ENCODE results near the gene MCC.

DNA sequence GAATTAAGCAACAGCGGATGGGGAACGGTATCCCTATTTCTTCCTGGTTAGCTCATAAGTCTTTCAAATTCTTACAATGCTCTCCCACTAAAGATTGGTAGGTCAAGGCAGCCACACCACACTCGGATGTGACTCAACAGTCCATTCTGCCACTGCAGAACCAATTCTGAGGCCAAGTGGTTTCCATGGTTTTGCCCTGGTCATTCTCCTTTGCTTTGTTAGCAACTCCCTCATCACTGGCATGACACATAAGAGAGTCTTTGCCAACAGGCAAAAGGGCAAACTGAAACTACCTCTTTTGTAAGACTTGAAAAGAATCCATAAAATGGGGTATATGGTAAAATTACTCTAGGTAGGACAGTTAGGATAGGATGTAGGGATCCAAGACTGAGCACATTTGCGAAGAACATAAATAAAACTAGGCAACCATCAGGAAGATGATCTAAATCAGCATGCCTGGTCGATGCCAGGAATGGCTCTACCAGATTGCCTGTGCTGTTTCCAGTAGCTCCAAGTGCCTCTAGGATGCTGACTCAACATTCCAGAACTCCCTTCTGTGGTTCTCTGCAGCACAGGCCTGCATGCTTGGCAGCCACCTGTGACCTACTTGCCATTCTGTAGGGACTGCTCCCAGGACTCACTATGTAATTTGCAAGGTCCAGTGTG, 406.2 kb downstream of the MCC start:
- TF ChIP-seq, protein P1, sequence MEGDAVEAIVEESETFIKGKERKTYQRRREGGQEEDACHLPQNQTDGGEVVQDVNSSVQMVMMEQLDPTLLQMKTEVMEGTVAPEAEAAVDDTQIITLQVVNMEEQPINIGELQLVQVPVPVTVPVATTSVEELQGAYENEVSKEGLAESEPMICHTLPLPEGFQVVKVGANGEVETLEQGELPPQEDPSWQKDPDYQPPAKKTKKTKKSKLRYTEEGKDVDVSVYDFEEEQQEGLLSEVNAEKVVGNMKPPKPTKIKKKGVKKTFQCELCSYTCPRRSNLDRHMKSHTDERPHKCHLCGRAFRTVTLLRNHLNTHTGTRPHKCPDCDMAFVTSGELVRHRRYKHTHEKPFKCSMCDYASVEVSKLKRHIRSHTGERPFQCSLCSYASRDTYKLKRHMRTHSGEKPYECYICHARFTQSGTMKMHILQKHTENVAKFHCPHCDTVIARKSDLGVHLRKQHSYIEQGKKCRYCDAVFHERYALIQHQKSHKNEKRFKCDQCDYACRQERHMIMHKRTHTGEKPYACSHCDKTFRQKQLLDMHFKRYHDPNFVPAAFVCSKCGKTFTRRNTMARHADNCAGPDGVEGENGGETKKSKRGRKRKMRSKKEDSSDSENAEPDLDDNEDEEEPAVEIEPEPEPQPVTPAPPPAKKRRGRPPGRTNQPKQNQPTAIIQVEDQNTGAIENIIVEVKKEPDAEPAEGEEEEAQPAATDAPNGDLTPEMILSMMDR (IDR thresholded peaks at IDR 0.05), result no peak
- no peak for TF ChIP-seq EZH2 (IDR thresholded peaks at IDR 0.05; ENCODE audit: borderline replicate concordance, insufficient read depth, low read depth, low read length, poor library complexity, severe bottlenecking)

All from B cell (primary cell).